Activated CD8-positive, alpha-beta memory T cell treated with anti-CD3 and anti-CD28 coated beads, Interleukin-2, amount 50 U/mL, for 48 hours (primary cell): Measurements from ENCODE around the gene GTF2H4.

Experiments used
- DNase-seq: peaks from one replicate; pipeline ENCODE4 v3.0.0-alpha.2; 2020

Gene GTF2H4

DNA sequence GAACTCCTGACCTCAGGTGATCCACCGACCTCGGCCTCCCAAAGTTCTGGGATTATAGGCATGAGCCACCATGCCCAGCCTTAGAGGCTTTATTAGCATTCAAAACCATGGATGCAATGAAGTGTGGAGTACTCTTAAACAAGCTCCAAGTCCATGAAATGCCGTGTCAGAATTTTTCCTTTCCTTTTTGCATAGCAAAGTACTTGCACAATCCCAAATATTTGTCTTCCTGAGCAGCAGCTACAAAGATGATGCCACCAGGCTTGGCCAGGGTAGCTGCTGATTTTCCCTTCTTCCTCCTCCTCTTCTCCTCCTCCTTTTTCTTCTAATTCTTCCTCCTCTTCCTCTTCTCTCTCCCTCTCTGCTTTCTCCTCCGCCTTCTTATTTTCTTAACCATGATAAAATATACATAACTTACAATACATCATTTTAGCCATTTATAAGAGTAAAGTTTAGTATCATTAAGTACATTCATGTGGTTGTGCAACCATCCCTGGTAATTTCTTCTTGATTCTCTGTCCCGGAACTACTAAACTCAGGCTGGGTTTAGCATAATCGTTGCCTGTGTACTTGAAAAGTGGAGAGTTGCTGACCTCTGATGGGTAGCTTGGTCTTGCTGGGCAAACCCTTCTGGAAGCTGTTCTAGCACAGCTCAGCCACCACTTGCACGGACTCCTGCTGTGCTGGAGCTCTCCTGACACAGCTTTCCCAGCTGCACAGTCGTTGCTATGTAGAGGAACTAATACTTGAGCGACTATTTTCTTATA lies 53.1 kb downstream of the GTF2H4 start:
- no peak for DNase-seq

DNA sequence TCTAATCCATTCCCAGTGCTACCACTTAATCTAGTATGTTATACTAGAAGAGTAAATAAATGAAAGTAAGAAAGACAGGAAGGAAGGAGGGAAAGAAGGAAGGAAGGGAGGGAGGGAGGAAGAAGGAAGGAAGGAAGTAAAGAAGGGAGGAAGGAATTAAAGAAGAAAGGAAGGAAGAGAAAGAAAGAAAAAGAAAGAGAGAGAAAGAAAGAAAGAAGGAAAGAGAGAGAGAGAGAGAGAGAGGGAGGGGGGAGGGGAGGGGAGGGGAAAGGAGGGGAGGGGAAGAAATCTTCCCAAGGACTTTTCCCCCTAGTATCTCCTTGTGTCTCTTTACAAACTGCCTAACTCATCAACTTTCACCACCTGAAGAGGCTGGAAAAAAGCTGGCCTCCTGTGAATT lies 54.7 kb downstream of the GTF2H4 start:
- no peak for DNase-seq

DNA sequence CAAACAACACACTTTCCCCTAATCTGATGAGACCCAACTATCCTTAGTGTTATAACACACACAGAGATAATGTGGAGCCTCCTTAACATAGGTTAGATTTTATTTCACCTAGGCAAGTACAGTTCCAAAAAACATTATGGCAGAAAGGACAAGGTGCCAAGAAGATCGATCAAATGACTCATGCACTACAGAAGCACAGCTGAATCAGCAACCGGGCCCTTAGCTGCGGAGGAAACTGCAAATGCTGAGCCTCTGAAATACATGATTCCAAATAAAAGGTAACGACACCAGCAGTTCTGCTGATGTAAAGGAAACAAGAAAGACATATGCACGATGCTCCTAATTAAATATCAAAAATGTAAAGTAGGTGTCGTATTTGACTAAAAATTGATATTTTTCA lies 55.6 kb downstream of the GTF2H4 start:
- DNase-seq, result no peak
